ENCODE results near the gene SSH2.

SSH2 gene

GRCh38 chr17:29610395-29610794 is 319.6 kb downstream of the SSH2 start:
- TF ChIP-seq GATA3 (IDR thresholded peaks at IDR 0.05; ENCODE audit: low read depth, low read length) (no peak), GATA2 (IDR thresholded peaks at IDR 0.05; ENCODE audit: low read depth, low read length) (no peak)

GRCh38 chr17:29608986-29609385 is 321.0 kb downstream of the SSH2 start:
- no peak for TF ChIP-seq GATA2 (IDR thresholded peaks at IDR 0.05; ENCODE audit: low read depth, low read length)
- TF ChIP-seq GATA3 (IDR thresholded peaks at IDR 0.05; ENCODE audit: low read depth, low read length), result no peak

DNA sequence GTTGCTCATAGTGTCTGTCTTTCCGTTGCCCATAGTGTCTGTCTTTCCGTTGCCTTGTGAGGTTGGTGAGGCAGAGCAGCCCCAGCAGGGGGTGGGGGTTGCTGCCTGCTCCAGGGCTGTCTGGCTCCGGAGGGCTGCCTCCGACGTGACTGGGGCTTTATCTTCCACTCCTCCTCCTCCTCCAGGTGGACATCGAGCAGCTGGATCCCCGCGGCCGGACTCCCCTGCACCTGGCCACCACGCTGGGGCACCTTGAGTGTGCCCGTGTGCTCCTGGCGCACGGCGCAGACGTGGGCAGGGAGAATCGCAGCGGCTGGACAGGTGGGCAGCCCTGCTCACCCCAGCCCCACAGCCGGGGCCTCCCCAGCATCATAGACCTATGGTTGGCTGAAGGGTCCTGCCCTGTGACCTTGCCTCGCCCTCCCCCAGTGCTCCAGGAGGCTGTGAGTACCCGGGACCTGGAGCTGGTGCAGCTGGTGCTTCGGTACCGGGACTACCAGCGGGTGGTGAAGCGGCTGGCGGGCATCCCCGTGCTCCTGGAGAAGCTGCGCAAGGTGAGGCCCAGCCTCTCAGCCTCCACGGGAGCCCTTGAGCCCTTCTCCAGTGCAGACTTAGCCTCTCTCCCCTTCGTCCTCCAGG is 322.4 kb downstream of the SSH2 start:
- TF ChIP-seq GATA2 (IDR thresholded peaks at IDR 0.05; ENCODE audit: low read depth, low read length) (no peak), GATA3 (IDR thresholded peaks at IDR 0.05; ENCODE audit: low read depth, low read length) (no peak)

DNA sequence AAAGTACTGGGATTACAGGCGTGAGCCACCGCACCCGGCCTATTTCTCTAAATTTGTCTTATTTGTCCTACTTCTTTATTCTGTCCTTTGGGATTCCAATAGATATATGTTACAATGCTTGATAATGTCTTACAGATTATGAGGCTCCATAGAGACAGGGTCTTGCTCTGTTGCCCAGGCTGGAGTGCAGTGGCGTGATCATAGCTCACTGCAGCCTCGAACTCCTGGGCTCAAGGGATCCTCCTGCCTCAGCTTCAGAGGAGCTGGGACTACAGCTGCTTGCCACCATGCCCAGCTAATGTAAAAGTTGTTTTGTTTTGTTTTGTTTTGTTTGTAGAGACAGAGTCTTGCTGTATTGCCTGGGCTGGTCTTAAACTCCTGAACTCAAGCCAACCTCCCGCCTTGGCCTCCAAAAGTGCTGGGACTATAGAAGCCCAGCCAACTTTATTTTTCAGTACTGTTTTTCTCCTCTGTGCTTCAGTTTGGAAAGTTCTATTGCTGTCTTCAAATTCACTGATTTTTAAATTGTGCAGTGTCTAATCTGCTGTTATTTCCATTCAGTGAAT is 326.8 kb downstream of the SSH2 start:
- TF ChIP-seq GATA3 (IDR thresholded peaks at IDR 0.05; ENCODE audit: low read depth, low read length) (no peak), GATA2 (IDR thresholded peaks at IDR 0.05; ENCODE audit: low read depth, low read length) (no peak)

- no peak for TF ChIP-seq GATA3 (IDR thresholded peaks at IDR 0.05; ENCODE audit: low read depth, low read length)
- no peak for TF ChIP-seq GATA2 (IDR thresholded peaks at IDR 0.05; ENCODE audit: low read depth, low read length)
These were observed 332.5 kb downstream of the SSH2 start for GRCh38 chr17:29597361-29598172.

DNA sequence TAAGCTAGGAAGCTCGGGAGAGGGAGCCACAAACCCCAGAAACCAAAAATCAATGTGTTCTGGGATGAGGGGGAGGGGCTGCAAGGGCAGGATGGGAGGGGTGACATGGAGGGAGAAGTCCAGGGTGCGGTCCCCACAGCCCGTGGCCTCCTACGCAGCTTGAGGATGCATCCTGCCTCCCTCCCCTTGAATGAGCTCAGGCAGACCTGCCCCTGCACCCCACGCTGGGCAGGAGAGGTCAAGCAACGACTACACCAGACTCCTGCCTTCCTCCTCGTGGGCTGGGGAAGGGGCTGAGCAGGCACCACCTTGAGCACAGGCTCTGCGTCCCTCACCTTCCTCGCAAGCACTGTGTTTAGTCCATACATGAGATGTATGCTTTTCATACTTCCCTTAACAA is 333.2 kb downstream of the SSH2 start:
- TF ChIP-seq GATA2 (IDR thresholded peaks at IDR 0.05; ENCODE audit: low read depth, low read length), result no peak
- no peak for TF ChIP-seq GATA3 (IDR thresholded peaks at IDR 0.05; ENCODE audit: low read depth, low read length)

DNA sequence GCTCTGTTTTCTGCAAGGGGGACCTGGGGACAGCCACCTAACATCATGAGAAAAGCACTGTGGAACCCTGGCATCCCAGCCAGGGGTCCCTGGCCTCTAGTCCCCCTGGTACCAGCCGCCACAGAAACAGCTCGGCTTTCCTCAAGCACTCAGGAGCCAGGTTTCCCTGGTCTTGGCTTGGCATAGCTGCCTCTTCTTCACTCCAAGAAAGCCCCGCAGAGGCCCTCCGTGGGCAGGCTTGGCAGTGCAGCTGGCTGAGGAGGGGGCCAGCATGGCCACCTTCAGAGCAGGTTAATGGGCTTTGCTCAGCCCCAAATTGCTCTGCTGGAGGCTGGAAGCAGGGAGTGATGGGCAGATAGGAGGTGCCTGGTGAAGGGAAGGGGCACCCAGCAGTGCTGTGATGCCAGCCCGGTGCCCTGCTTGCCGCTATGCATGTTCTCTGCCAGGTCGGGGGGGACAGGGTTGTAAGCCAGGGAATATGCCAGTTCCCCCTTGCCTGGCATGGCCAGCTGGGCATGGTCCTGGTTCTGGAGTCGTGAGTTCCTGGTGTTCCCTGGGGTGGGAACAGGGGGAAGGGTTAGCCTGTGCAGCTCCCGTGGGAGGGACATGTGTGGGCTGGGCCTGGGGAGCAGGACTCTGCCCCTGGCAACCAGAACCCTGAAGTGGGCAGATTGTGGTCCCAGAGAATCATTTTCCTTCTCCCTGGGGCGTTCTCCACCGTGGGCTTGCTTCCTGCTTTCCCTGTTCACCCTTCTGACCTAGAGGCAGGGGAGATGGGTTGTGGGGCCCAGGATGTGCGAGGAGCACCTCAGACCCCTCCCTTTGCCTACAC is 333.9 kb downstream of the SSH2 start:
- TF ChIP-seq GATA2 (IDR thresholded peaks at IDR 0.05; ENCODE audit: low read depth, low read length), result no peak
- TF ChIP-seq GATA3 (IDR thresholded peaks at IDR 0.05; ENCODE audit: low read depth, low read length), result no peak

DNA sequence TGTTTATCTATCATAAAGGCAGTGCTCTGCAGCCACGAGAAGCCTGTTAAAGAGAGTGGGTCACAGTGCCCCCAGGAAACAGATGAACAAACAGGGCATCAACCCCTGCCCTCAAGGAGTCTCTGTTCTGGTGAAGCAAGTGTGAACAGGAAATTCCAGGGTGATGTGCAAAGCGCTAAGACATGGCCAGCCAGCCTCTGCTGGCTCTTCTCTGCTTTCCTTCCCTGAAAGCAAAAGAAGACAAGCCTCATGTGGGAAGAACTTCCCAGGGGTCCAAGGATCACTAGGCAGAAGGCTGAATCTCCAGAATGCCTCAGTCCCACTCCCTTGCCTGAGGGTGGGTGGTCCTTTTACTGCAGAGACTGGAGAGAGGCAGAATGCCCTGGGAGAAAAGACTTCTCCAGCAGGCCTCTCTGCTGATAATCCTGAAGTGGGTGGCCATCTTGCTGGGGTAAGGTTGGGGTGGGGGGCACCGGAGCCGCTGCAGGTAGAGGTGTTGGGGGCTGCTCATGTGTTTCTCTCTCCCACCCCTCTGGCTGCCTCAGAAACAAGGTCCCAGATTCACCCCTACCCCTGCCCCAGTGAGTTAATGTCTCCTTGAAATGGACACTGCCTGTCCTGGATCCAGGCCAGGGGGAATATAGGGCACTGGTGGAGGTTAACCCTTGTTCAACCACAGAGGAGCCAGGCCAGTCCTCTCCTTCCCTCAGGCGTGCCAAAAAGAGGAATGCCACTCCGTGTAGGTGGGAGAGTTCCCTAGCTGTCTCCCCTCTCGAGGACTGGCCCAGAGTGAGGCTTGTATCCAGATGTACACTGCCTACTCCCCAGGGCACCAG is 334.7 kb downstream of the SSH2 start:
- TF ChIP-seq GATA2 (IDR thresholded peaks at IDR 0.05; ENCODE audit: low read depth, low read length), result no peak
- TF ChIP-seq GATA3 (IDR thresholded peaks at IDR 0.05; ENCODE audit: low read depth, low read length), result no peak

DNA sequence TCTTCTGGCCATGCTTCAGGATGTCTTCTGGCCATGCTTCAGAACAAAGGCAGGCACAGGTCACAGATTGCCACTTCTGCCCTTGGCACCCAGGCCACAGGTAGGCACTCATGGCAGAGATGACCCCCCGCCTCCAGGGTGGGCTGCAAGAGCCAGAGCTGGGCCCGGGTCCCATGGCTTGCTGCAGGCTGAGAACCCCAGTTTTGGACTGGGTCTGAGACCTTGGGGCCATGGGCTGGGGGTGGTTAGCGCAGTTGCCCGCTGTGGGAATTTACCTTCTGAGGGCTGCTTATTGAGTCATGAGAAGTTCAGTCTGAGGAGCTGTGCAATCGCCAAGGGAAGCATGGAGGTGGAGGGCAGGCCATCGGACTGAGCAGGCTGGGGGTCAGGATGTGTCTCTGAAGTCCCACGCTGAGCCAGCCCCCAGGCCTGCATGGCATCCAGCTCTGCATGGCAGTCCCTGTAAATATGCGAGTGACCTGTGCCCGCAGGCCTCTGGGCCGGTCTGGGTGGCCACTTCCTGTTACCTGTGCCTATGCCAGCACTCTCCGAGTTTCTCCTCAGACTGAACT is 335.4 kb downstream of the SSH2 start:
- TF ChIP-seq GATA3 (IDR thresholded peaks at IDR 0.05; ENCODE audit: low read depth, low read length), result no peak
- no peak for TF ChIP-seq GATA2 (IDR thresholded peaks at IDR 0.05; ENCODE audit: low read depth, low read length)

DNA sequence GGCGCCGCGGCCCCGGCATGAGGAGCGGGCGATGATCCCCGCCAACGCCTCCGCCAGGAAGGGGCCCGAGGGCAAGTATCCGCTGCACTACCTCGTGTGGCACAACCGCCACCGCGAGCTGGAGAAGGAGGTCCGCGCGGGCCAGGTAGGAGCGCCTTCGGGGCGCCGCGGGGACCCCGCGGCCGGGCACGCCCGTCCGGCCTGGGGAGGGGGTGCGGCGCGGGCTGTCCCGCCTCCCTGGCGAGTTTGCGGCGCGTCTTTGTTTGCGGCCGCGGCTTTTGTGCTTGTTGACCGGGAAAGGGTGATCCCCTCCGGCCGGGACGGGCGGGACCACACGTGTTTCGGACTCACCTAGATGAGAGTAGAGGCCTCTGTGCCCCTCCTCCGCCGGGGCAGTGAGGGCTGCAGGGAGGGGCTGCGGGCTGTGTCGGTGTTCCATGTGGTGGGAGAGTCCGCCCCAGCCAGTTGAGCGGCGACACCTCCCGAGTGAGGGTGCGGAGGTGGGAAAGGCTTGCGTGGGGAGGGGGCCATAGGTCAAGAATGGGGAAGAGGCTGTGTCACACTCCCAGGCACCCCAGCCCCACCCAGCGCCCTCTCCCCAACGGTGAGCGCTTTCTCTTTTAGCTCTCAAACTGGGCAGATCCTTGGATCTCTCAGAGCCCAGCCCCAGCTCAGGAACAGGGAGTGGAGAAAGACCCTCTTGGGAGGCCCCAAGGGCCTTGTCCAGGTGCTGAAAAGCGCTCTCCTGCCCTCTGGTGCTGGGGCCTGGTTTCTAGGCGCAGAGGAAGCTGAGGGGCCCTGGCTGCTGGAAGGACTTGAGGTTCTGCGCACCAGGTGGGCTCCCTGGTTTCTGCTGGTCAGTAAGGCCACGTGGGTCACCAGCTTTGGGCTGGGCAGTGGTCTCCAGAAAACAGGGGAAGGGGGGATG is 336.2 kb downstream of the SSH2 start:
- TF ChIP-seq GATA3 (IDR thresholded peaks at IDR 0.05; ENCODE audit: low read depth, low read length) (no peak), GATA2 (IDR thresholded peaks at IDR 0.05; ENCODE audit: low read depth, low read length) (no peak)

GRCh38 chr17:29592850-29593551 is 337.0 kb downstream of the SSH2 start, which contains the start of gene ANKRD13B:
Gene ANKRD13B (plus strand): TSS chr17:29593132. CDS start chr17:29593622, 490 bp downstream.
- TF ChIP-seq GATA2 (IDR thresholded peaks at IDR 0.05; ENCODE audit: low read depth, low read length) (no peak), GATA3 (IDR thresholded peaks at IDR 0.05; ENCODE audit: low read depth, low read length) (no peak)
